HepG2 (cell line): Measurements from ENCODE around the gene MTX3. TPM values are rescaled to one million over a fixed set of nuclear protein-coding genes. Genes with fewer than 3 reads are reported as not detected.

Experiments
- SALL2 ChIP-seq: sonication (generic); formaldehyde crosslinking; IDR thresholded peaks from 2 replicates; pipeline ENCODE4 v1.8.1; 2023; ENCODE audit warnings: mild to moderate bottlenecking, missing genetic modification reagents, inconsistent platforms
- SOX5 ChIP-seq: IDR thresholded peaks from 2 replicates; pipeline ENCODE4 v1.6.1; 2016; ENCODE audit warnings: borderline replicate concordance
- SOX6 ChIP-seq, 2 experiments: fragments of 450-650 bp in 1 of 2; sonication (generic) in 1 of 2; formaldehyde crosslinking in 1 of 2; IDR thresholded peaks; 2 replicates each; pipeline versions ENCODE4 v1.4.0 to v1.6.1; 2017 to 2020; ENCODE audit warnings: antibody characterized with exemption in 1 of 2, mild to moderate bottlenecking in 1 of 2, missing genetic modification reagents in 1 of 2
- ZIK1 ChIP-seq: sonication (generic); formaldehyde crosslinking; IDR thresholded peaks from 2 replicates; pipeline ENCODE4 v1.5.0; 2020; ENCODE audit warnings: mild to moderate bottlenecking, low read depth, missing genetic modification reagents, borderline replicate concordance
- ZNF12 ChIP-seq: sonication (generic); formaldehyde crosslinking; IDR thresholded peaks from 2 replicates; pipeline ENCODE4 v1.5.0; 2020; ENCODE audit warnings: missing genetic modification reagents
- ZNF121 ChIP-seq: sonication (generic); formaldehyde crosslinking; IDR thresholded peaks from 2 replicates; pipeline ENCODE4 v1.5.0; 2020; ENCODE audit warnings: mild to moderate bottlenecking, missing genetic modification reagents
- ZNF136 ChIP-seq: sonication (generic); formaldehyde crosslinking; IDR thresholded peaks from 2 replicates; pipeline ENCODE4 v1.8.1; 2022; ENCODE audit warnings: low read depth, mild to moderate bottlenecking, moderate library complexity, missing genetic modification reagents
- ZNF652 ChIP-seq: IDR thresholded peaks from 2 replicates; pipeline ENCODE4 v1.6.1; 2016; ENCODE audit warnings: low read depth, borderline replicate concordance
- polyA plus RNA-seq, 8 experiments: library from polyadenylated mRNA; depleted of rRNA in 3 of 8; stranded (reverse) in 7 of 8; unstranded in 1 of 8; fragments of >200 nt; fragmentation: Illumina TruSeq in 4 of 8; extraction: Trizol in 4 of 8; gene quantifications; 2 replicates each; pipeline versions ENCODE4 v1.2.1 to v1.2.3, GENCODE V29; 2011 to 2016; ENCODE audit warnings: low read depth in 4 of 8, missing spikeins in 1 of 8, mixed read lengths in 1 of 8; ENCODE audit not compliant: insufficient read depth in 1 of 8
- total RNA-seq, 5 experiments: library from RNA; depleted of rRNA; stranded (reverse); fragments of >200 nt; fragmentation: Illumina TruSeq; extraction: Trizol; gene quantifications; 2 replicates each; pipeline ENCODE4 v1.2.3, GENCODE V29; 2016; ENCODE audit warnings: low read depth in 1 of 5
- TF ChIP-seq, protein P1 (sequence below): sonication (generic); formaldehyde crosslinking; IDR thresholded peaks from 2 replicates; pipeline ENCODE4 v1.4.0; 2020; ENCODE audit warnings: missing genetic modification reagents
- TF ChIP-seq, protein P2 (sequence below): IDR thresholded peaks from 2 replicates; pipeline ENCODE4 v1.6.1; 2016; ENCODE audit warnings: missing genetic modification reagents, missing compliant biosample characterization
- TF ChIP-seq, protein P3 (sequence below): sonication (generic); formaldehyde crosslinking; IDR thresholded peaks from 2 replicates; pipeline ENCODE4 v1.4.0; 2020; ENCODE audit warnings: mild to moderate bottlenecking, missing genetic modification reagents
- TF ChIP-seq, protein P4 (sequence below): sonication (generic); formaldehyde crosslinking; IDR thresholded peaks from 2 replicates; pipeline ENCODE4 v1.8.1; 2022; ENCODE audit warnings: mild to moderate bottlenecking, missing genetic modification reagents
- TF ChIP-seq, protein P5 (sequence below): IDR thresholded peaks from 2 replicates; pipeline ENCODE4 v1.6.1; 2016; ENCODE audit warnings: missing biosample characterization, missing genetic modification reagents, low read depth
- TF ChIP-seq, protein P6 (sequence below): sonication (generic); formaldehyde crosslinking; conservative IDR thresholded peaks from 2 replicates; pipeline ENCODE4 v1.4.0; 2020; ENCODE audit warnings: missing genetic modification reagents

The MTX3 gene
- total and polyA plus RNA-seq, 2 of the 13 experiments (the other 11 are each of a cell fraction or from before 2014, with no cell fraction given), result 9.9 to 16.7 TPM

DNA sequence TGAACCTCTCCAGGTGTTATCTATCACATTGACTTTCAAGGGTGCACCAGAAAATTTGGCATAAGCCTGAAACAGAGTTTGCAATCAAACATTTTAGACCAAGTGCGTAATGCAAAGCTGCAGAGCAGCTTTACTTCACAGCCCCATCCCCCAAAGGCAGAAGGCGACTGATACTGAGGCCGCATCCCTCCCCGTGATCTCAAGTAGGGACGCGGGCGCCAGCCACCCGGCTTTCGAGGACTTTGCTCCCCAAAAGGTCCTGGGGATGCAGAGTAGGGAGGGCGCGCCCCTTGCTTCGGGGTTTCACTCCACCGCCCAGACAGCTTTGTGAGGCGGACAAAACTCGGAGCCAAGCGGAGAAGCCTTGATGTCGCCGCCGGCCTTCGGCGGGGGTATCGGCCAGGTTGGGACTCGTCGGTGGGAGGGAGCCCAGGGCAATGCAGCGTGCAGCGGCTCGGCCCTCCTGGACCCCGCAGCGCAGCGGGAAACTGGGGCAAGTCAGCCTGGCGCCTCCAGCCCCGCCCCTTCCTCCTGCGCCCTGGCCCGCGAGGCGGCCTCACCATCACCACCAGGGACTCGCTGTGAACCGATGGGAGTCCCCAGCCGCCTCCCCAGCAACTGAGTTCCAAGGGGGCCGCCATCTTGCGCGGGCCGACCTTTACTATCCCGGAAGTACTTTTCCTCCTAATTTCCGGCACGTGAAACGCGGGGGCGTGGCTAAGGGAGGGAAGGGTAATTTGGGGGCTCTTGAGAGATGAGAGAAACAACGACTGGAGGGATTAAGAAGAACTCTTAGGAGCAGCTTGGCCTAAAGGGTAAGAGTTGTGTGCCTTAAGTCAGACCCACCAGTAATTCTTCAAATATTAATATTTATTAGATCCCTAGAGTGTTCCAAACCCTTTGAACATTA, at the start of gene MTX3 (continued):
- TF ChIP-seq, protein P1, sequence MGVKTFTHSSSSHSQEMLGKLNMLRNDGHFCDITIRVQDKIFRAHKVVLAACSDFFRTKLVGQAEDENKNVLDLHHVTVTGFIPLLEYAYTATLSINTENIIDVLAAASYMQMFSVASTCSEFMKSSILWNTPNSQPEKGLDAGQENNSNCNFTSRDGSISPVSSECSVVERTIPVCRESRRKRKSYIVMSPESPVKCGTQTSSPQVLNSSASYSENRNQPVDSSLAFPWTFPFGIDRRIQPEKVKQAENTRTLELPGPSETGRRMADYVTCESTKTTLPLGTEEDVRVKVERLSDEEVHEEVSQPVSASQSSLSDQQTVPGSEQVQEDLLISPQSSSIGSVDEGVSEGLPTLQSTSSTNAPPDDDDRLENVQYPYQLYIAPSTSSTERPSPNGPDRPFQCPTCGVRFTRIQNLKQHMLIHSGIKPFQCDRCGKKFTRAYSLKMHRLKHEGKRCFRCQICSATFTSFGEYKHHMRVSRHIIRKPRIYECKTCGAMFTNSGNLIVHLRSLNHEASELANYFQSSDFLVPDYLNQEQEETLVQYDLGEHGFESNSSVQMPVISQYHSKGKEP, result no peak
- TF ChIP-seq ZNF121 (CRISPR knock-in tag) (peak; percentile 78), ZNF652 (CRISPR knock-in tag) (no peak), SOX6 (IDR thresholded peaks at IDR 0.05) (no peak), SOX6 (CRISPR knock-in tag; IDR thresholded peaks at IDR 0.05) (peak; percentile 69), SOX5 (CRISPR knock-in tag) (0 out of 2 replicates have a peak, but pooled peaks have one; percentile 22), ZNF136 (CRISPR knock-in tag) (0 out of 2 replicates have a peak, but pooled peaks have one; percentile 26), ZNF12 (CRISPR knock-in tag) (0 out of 2 replicates have a peak, but pooled peaks have one; percentile 34), ZIK1 (CRISPR knock-in tag) (0 out of 2 replicates have a peak, but pooled peaks have one; percentile 68), SALL2 (CRISPR knock-in tag) (no peak)
- TF ChIP-seq, protein P2, sequence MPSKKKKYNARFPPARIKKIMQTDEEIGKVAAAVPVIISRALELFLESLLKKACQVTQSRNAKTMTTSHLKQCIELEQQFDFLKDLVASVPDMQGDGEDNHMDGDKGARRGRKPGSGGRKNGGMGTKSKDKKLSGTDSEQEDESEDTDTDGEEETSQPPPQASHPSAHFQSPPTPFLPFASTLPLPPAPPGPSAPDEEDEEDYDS (CRISPR knock-in tag), result peak; percentile 68
- TF ChIP-seq, protein P3, sequence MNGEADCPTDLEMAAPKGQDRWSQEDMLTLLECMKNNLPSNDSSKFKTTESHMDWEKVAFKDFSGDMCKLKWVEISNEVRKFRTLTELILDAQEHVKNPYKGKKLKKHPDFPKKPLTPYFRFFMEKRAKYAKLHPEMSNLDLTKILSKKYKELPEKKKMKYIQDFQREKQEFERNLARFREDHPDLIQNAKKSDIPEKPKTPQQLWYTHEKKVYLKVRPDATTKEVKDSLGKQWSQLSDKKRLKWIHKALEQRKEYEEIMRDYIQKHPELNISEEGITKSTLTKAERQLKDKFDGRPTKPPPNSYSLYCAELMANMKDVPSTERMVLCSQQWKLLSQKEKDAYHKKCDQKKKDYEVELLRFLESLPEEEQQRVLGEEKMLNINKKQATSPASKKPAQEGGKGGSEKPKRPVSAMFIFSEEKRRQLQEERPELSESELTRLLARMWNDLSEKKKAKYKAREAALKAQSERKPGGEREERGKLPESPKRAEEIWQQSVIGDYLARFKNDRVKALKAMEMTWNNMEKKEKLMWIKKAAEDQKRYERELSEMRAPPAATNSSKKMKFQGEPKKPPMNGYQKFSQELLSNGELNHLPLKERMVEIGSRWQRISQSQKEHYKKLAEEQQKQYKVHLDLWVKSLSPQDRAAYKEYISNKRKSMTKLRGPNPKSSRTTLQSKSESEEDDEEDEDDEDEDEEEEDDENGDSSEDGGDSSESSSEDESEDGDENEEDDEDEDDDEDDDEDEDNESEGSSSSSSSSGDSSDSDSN (CRISPR knock-in tag), result peak; percentile 88
- TF ChIP-seq, protein P4, sequence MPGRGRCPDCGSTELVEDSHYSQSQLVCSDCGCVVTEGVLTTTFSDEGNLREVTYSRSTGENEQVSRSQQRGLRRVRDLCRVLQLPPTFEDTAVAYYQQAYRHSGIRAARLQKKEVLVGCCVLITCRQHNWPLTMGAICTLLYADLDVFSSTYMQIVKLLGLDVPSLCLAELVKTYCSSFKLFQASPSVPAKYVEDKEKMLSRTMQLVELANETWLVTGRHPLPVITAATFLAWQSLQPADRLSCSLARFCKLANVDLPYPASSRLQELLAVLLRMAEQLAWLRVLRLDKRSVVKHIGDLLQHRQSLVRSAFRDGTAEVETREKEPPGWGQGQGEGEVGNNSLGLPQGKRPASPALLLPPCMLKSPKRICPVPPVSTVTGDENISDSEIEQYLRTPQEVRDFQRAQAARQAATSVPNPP (CRISPR knock-in tag), result no peak
- TF ChIP-seq, protein P5, sequence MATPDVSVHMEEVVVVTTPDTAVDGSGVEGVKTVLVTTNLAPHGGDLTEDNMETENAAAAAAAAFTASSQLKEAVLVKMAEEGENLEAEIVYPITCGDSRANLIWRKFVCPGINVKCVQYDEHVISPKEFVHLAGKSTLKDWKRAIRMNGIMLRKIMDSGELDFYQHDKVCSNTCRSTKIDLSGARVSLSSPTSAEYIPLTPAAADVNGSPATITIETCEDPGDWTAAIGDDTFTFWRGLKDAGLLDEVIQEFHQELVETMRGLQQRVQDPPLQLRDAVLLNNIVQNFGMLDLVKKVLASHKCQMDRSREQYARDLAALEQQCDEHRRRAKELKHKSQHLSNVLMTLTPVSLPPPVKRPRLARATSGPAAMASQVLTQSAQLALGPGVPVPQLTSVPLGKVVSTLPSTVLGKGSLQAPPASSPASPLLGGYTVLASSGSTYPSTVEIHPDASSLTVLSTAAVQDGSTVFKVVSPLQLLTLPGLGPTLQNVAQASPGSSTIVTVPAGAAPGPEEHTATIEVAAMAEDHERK (CRISPR knock-in tag), result 0 out of 2 replicates have a peak, but pooled peaks have one; percentile 45
- TF ChIP-seq, protein P6, sequence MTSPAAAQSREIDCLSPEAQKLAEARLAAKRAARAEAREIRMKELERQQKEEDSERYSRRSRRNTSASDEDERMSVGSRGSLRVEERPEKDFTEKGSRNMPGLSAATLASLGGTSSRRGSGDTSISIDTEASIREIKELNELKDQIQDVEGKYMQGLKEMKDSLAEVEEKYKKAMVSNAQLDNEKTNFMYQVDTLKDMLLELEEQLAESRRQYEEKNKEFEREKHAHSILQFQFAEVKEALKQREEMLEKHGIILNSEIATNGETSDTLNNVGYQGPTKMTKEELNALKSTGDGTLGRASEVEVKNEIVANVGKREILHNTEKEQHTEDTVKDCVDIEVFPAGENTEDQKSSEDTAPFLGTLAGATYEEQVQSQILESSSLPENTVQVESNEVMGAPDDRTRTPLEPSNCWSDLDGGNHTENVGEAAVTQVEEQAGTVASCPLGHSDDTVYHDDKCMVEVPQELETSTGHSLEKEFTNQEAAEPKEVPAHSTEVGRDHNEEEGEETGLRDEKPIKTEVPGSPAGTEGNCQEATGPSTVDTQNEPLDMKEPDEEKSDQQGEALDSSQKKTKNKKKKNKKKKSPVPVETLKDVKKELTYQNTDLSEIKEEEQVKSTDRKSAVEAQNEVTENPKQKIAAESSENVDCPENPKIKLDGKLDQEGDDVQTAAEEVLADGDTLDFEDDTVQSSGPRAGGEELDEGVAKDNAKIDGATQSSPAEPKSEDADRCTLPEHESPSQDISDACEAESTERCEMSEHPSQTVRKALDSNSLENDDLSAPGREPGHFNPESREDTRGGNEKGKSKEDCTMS (CRISPR knock-in tag), result no peak
